Measurements from ENCODE around the gene RAB3A. TPM values are rescaled to one million over a fixed set of nuclear protein-coding genes. Genes with fewer than 3 reads are reported as not detected.
"Not testable (repeated sequence)": the region's sequence is repeated elsewhere in the genome, so short reads cannot be mapped to it uniquely, and the experiment has no call there.

The RAB3A gene
- polyA plus RNA-seq, 2 of the 4 experiments (the other 2 are of a cell fraction), result 0.39 to 1.0 TPM

DNA sequence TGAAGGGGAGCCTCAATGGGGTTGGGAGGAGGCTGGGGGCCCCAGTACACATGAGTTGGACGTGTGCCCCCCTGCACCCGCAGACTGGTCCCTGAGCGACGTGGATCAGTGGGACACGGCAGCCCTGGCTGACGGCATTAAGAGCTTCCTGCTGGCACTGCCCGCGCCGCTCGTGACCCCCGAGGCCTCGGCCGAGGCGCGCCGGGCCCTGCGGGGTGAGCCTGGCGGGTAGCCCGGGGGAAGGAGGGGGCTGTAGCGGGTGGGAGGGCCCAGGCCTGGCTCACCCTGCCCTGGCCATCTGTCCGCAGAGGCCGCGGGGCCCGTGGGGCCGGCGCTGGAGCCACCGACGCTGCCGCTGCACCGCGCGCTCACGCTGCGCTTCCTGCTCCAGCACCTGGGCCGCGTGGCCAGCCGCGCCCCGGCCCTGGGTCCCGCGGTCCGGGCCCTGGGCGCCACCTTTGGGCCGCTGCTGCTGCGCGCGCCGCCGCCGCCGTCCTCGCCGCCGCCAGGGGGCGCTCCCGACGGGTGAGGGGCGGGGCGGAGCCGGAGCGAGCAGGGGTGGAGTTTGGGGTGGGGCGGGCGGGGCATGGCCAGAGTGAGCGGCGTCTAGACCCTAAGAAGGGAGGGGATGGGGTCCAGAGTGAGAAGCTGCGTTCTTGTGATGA, 42.7 kb downstream of the RAB3A start (continued):
- TF ChIP-seq HOXA7 (CRISPR knock-in tag; IDR thresholded peaks at IDR 0.05), result no peak
- TF ChIP-seq, protein P1, sequence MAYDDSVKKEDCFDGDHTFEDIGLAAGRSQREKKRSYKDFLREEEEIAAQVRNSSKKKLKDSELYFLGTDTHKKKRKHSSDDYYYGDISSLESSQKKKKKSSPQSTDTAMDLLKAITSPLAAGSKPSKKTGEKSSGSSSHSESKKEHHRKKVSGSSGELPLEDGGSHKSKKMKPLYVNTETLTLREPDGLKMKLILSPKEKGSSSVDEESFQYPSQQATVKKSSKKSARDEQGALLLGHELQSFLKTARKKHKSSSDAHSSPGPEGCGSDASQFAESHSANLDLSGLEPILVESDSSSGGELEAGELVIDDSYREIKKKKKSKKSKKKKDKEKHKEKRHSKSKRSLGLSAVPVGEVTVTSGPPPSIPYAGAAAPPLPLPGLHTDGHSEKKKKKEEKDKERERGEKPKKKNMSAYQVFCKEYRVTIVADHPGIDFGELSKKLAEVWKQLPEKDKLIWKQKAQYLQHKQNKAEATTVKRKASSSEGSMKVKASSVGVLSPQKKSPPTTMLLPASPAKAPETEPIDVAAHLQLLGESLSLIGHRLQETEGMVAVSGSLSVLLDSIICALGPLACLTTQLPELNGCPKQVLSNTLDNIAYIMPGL (CRISPR knock-in tag; IDR thresholded peaks at IDR 0.05; ENCODE audit: borderline replicate concordance), result no peak
- TF ChIP-seq, protein P2, sequence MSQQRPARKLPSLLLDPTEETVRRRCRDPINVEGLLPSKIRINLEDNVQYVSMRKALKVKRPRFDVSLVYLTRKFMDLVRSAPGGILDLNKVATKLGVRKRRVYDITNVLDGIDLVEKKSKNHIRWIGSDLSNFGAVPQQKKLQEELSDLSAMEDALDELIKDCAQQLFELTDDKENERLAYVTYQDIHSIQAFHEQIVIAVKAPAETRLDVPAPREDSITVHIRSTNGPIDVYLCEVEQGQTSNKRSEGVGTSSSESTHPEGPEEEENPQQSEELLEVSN (IDR thresholded peaks at IDR 0.05; ENCODE audit: borderline replicate concordance, low read depth), result no peak

DNA sequence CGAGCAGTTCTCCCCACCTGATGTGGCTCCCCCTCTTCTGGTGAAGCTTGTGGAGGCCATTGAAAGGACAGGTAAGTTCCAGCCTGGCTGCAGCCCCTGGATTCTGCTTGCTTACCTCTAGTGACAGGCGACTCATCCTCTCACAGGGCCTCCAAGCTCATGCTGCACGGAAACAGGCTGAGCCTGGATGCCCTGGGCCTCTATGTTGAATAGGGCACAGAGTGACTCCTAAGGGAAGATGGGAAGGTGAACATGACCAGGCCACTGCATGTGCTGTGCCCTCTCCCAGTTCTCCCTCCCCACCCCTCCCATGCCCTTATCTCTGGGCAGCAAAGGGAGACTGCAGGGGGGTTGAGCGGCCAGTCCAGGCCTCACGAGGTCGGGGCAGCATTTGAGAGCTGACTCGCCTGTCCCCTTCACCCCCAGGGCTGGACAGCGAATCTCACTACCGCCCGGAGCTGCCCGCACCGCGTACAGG, 43.3 kb downstream of the RAB3A start:
- POLR2A ChIA-PET, result interaction anchor here (0.8 kb wide), 1 partner anchor 8 kb away, joined by 3 read pairs; no protein-coding TSS in a partner anchor
- DNase-seq (ENCODE audit: low read depth in 1 of 2, low spot score in 1 of 2) (no peak), ATAC-seq (peak; percentile 17 to 27; a peak in 3 of 6 replicates), FAIRE-seq (no peak)
- Histone ChIP-seq H3K4me2 (peak overlapping the region; percentile 96), H3K4me3 (peak overlapping the region; percentile 42), H3K9me3 (no peaks in the 10 kb centered on the region), H3K4me1 (peaks cover 22% of the 10 kb centered on the region), H3K27ac (peak overlapping the region; percentile 91 to 96)
- no CpG with 5 or more reads among the region's 13 CpGs for WGBS (ENCODE audit: missing lambda C conversion rate)
- CTCF ChIA-PET, result interaction anchor here (0.5 to 2.4 kb wide), 14 partner anchors 9 to 417 kb away, joined by 3 to 20 read pairs (median 4); no protein-coding TSS in a partner anchor
- no peak for TF ChIP-seq RAD21 (conservative IDR thresholded peaks at IDR 0.05 in 1 of 2, IDR thresholded peaks at IDR 0.05 in 1 of 2)
- TF ChIP-seq, protein P3, sequence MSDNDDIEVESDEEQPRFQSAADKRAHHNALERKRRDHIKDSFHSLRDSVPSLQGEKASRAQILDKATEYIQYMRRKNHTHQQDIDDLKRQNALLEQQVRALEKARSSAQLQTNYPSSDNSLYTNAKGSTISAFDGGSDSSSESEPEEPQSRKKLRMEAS (IDR thresholded peaks at IDR 0.05), result peak; percentile 15; the same call in 1 of the 2 replicates

DNA sequence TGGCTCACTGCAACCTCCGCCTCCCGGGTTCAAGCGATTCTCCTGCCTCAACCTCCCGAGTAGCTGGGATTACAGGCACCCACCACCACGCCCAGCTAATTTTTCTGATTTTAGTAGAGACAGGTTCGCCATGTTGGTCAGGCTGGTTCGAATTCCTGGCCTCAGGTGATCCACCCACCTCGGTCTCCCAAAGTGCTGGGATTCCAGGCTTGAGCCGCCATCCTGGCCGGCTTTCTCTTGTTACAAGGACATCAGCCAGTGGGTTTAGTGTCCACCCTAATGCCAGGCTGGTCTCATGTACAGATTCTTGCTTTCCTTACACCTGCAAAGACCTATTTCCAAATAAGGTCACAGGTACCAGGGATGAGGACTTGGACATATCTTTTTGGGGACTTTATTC, 44.0 kb downstream of the RAB3A start:
- FAIRE-seq (no peak), DNase-seq (ENCODE audit: low read depth in 1 of 2, low spot score in 1 of 2) (no peak), ATAC-seq (no peak)
- WGBS (ENCODE audit: missing lambda C conversion rate), result 95% methylated on average over 10 of the region's 10 CpGs
- H3K4me2 ChIP-seq, result no peak overlapping the region
- ChIA-PET CTCF (interaction anchor here (1.0 to 2.4 kb wide), 10 partner anchors 8 to 50 kb away, joined by 3 to 20 read pairs (median 4); no protein-coding TSS in a partner anchor), POLR2A (no interaction called here)
- no peak for TF ChIP-seq RAD21 (conservative IDR thresholded peaks at IDR 0.05 in 1 of 2, IDR thresholded peaks at IDR 0.05 in 1 of 2)
- TF ChIP-seq, protein P1 (CRISPR knock-in tag; IDR thresholded peaks at IDR 0.05; ENCODE audit: borderline replicate concordance), result no peak
- TF ChIP-seq EHF (CRISPR knock-in tag; IDR thresholded peaks at IDR 0.05), result no peak
- TF ChIP-seq, protein P4, sequence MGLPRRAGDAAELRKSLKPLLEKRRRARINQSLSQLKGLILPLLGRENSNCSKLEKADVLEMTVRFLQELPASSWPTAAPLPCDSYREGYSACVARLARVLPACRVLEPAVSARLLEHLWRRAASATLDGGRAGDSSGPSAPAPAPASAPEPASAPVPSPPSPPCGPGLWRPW (IDR thresholded peaks at IDR 0.05), result no peak
- no peak for TF ChIP-seq POLR2A (IDR thresholded peaks at IDR 0.05; ENCODE audit: low read length)
- no peak for TF ChIP-seq FOSB (CRISPR knock-in tag; IDR thresholded peaks at IDR 0.05)
- TF ChIP-seq HOXB5 (CRISPR knock-in tag; IDR thresholded peaks at IDR 0.05), result no peak
- TF ChIP-seq, protein P5, sequence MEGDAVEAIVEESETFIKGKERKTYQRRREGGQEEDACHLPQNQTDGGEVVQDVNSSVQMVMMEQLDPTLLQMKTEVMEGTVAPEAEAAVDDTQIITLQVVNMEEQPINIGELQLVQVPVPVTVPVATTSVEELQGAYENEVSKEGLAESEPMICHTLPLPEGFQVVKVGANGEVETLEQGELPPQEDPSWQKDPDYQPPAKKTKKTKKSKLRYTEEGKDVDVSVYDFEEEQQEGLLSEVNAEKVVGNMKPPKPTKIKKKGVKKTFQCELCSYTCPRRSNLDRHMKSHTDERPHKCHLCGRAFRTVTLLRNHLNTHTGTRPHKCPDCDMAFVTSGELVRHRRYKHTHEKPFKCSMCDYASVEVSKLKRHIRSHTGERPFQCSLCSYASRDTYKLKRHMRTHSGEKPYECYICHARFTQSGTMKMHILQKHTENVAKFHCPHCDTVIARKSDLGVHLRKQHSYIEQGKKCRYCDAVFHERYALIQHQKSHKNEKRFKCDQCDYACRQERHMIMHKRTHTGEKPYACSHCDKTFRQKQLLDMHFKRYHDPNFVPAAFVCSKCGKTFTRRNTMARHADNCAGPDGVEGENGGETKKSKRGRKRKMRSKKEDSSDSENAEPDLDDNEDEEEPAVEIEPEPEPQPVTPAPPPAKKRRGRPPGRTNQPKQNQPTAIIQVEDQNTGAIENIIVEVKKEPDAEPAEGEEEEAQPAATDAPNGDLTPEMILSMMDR (IDR thresholded peaks at IDR 0.05), result no peak
- TF ChIP-seq EHMT2 (IDR thresholded peaks at IDR 0.05; ENCODE audit: low read depth), result no peak
- TF ChIP-seq FOSL2 (IDR thresholded peaks at IDR 0.05), result no peak
- TF ChIP-seq FOSL2 (CRISPR knock-in tag; IDR thresholded peaks at IDR 0.05), result no peak
- TF ChIP-seq, protein P6, sequence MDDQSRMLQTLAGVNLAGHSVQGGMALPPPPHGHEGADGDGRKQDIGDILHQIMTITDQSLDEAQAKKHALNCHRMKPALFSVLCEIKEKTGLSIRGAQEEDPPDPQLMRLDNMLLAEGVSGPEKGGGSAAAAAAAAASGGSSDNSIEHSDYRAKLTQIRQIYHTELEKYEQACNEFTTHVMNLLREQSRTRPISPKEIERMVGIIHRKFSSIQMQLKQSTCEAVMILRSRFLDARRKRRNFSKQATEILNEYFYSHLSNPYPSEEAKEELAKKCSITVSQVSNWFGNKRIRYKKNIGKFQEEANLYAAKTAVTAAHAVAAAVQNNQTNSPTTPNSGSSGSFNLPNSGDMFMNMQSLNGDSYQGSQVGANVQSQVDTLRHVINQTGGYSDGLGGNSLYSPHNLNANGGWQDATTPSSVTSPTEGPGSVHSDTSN (IDR thresholded peaks at IDR 0.05), result no peak
- no peak for TF ChIP-seq NPAS2 (CRISPR knock-in tag; IDR thresholded peaks at IDR 0.05; ENCODE audit: borderline replicate concordance)
- H3K27ac ChIP-seq, result no peak overlapping the region
- no peaks in the 10 kb centered on the region for H3K9me3 ChIP-seq
- H3K4me1 ChIP-seq, result peaks cover 22% of the 10 kb centered on the region
- no peak overlapping the region for H3K4me3 ChIP-seq

DNA sequence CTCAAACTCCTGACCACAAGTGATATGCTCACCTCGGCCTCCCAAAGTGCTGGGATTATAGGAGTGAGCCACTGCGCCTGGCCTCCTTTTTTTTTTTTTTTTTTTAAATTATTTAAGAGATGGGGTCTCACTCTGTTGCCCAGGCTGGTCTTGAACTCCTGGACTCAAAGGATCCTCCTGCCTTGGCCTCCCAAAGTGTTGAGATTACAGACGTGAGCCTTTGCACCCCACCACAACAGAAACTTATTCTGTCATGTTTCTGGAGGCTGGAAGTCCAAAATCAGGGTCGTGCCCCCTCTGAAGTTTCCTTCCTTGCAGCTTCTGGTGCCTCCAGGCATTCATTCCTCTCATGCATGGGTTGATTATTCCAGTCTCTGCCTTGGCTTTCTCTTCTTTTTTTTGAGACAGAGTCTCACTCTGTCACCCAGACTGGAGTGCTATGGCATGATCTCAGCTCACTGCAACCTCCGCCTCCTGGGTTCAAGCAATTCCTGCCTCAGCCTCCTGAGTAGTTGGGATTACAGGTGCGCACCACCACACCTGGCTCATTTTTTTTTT, 44.7 kb downstream of the RAB3A start:
- H3K9me3 ChIP-seq; H3K4me3 ChIP-seq; ATAC-seq; POLR2A ChIA-PET; DNase-seq (ENCODE audit: low read depth in 1 of 2, low spot score in 1 of 2); H3K27ac ChIP-seq; FAIRE-seq; H3K4me2 ChIP-seq: not testable (repeated sequence)
- 81% methylated on average over 6 of the region's 6 CpGs for WGBS (ENCODE audit: missing lambda C conversion rate)
- peaks cover 27% of the 10 kb centered on the region for H3K4me1 ChIP-seq
- CTCF ChIA-PET, result interaction anchor here (1.4 to 1.6 kb wide), 2 partner anchors 36 to 46 kb away, joined by 3 to 4 read pairs; no protein-coding TSS in a partner anchor

All from A549 (cell line).